HEK293 (cell line): ENCODE results near the gene SREK1.

Experiments used
- CTCF ChIP-seq: fragments of 450-650 bp; formaldehyde crosslinking; IDR thresholded peaks from 2 replicates; pipeline ENCODE4 v1.5.1; 2016; ENCODE audit warnings: missing biosample characterization, missing genetic modification characterization
- GLIS2 ChIP-seq: fragments of 450-650 bp; formaldehyde crosslinking; IDR thresholded peaks from 2 replicates; pipeline ENCODE4 v1.5.1; 2016; ENCODE audit warnings: missing biosample characterization, missing genetic modification characterization
- ZNF23 ChIP-seq: fragments of 450-650 bp; formaldehyde crosslinking; IDR thresholded peaks from 2 replicates; pipeline ENCODE4 v1.5.1; 2016; ENCODE audit warnings: missing biosample characterization, missing genetic modification characterization, borderline replicate concordance
- ZNF274 ChIP-seq, 2 experiments: fragments of 200-500 bp in 1 of 2; fragments of 450-650 bp in 1 of 2; sonication (Bioruptor generic) in 1 of 2; formaldehyde crosslinking in 1 of 2; IDR thresholded peaks; 2 replicates each; pipeline versions ENCODE4 v1.5.1 to v1.6.1; 2014 to 2016; ENCODE audit warnings: borderline replicate concordance in 1 of 2, inconsistent platforms in 1 of 2, low read length in 1 of 2, missing biosample characterization in 1 of 2, missing genetic modification characterization in 1 of 2

GRCh38 chr5:66144074-66144833 is at the start of gene SREK1:
- no peak for TF ChIP-seq CTCF (tag by site-specific recombination)
- TF ChIP-seq ZNF274 (IDR thresholded peaks at IDR 0.05; ENCODE audit: low read length) = no peak
- TF ChIP-seq ZNF274 (tag by site-specific recombination; IDR thresholded peaks at IDR 0.05; ENCODE audit: borderline replicate concordance) = no peak
- TF ChIP-seq ZNF23 (tag by site-specific recombination) = no peak
- peak; percentile 95 for TF ChIP-seq GLIS2 (tag by site-specific recombination)
